Epidermal melanocyte (primary cell): ENCODE data around the gene PPP2R5B.

Source experiments
- DNase-seq: peaks from one replicate; pipeline ENCODE4 v3.0.0; 2011; ENCODE audit warnings: low spot score; ENCODE audit not compliant: insufficient read length

The PPP2R5B gene

GRCh38 chr11:64923944-64924909 is at the start of gene PPP2R5B:
TSS of gene PPP2R5B (plus strand) at chr11:64924689. CDS start at chr11:64925735, 1,046 bp downstream.
- DNase-seq = peak; percentile 98

- no peak for DNase-seq
Observed at GRCh38 chr11:64875369-64876228, 48.9 kb upstream of the PPP2R5B start.

GRCh38 chr11:64876229-64876750 is 48.2 kb upstream of the PPP2R5B start:
- no peak for DNase-seq

- peak; percentile 73 for DNase-seq
Observed at GRCh38 chr11:64876835-64877341, 47.6 kb upstream of the PPP2R5B start.

- no peak for DNase-seq
Observed at GRCh38 chr11:64877390-64878222, 46.9 kb upstream of the PPP2R5B start.

- no peak for DNase-seq
Observed at GRCh38 chr11:64878223-64878493, 46.3 kb upstream of the PPP2R5B start.

- DNase-seq = peak; percentile 95
Observed at GRCh38 chr11:64878494-64879243, 45.8 kb upstream of the PPP2R5B start, which contains the start of gene EHD1. TSS of gene EHD1 (minus strand) at chr11:64878621. CDS start at chr11:64878464, 157 bp downstream.

GRCh38 chr11:64879244-64879900 is 45.1 kb upstream of the PPP2R5B start:
- DNase-seq = no peak

GRCh38 chr11:64880240-64881001 is 44.1 kb upstream of the PPP2R5B start:
- DNase-seq = no peak

- no peak for DNase-seq
Observed at GRCh38 chr11:64881476-64881875, 43.0 kb upstream of the PPP2R5B start.

GRCh38 chr11:64882243-64882642 is 42.2 kb upstream of the PPP2R5B start:
- DNase-seq = no peak

- no peak for DNase-seq
Observed at GRCh38 chr11:64883575-64883974, 40.9 kb upstream of the PPP2R5B start.

GRCh38 chr11:64884019-64884418 is 40.5 kb upstream of the PPP2R5B start:
- no peak for DNase-seq

GRCh38 chr11:64885367-64886286 is 38.9 kb upstream of the PPP2R5B start:
- DNase-seq = no peak

- DNase-seq = no peak
Observed at GRCh38 chr11:64887234-64887756, 37.2 kb upstream of the PPP2R5B start.

GRCh38 chr11:64887757-64888405 is 36.6 kb upstream of the PPP2R5B start:
- DNase-seq = peak; percentile 79

GRCh38 chr11:64888406-64888728 is 36.1 kb upstream of the PPP2R5B start:
- DNase-seq = no peak
